GM19238 (cell line): Measurements from ENCODE around the gene SMCR8.
"Not testable (repeated sequence)": the region's sequence is repeated elsewhere in the genome, so short reads cannot be mapped to it uniquely, and the experiment has no call there.

Source experiments
- DNase-seq: peaks from one replicate; pipeline ENCODE4 v3.0.0; 2011; ENCODE audit warnings: low spot score; ENCODE audit not compliant: insufficient read length

SMCR8 gene

GRCh38 chr17:18356624-18357023, 41.5 kb downstream of the SMCR8 start:
- no peak for DNase-seq

DNA sequence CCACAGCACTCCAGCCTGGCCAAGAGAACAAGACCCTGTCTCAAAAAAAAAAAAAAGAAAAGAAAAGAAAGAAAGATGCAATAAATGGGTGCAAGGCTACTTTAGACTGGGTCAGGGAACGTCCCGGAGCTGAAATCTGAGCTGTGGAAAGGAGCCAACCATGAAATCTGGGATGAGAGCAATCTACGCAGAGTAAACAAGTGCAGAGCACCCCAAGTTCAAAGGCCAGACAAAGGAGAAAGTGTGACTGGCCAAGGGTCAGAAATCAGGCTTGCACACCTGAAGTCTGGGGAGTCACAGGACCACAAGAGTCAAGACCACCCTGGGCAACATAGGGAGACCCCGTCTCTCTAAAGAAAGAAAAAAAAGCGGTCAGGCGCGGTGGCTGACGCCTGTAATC, 45.4 kb downstream of the SMCR8 start:
- DNase-seq: no peak

GRCh38 chr17:18361837-18362697, 47.0 kb downstream of the SMCR8 start:
- no peak for DNase-seq

DNA sequence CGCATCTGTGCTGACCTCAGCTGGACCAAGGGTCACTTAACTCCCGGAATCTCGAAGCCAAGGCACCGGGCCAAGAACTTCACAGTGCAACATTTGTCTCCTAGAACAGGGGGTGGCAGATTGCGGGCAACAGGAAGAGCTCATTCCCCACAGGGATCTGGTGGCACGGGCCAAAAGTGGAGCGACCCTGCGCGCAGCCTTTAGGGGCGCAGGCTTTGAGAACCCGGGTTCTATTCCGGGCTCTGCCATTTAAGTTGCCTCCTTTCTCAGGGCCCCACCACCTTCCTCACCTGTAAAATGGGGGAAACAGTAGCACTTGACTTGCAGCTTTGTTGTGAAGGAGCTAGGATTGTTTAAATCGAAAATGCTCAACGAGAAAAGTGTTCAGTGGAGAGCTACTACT, 47.6 kb downstream of the SMCR8 start:
- DNase-seq: no peak

DNA sequence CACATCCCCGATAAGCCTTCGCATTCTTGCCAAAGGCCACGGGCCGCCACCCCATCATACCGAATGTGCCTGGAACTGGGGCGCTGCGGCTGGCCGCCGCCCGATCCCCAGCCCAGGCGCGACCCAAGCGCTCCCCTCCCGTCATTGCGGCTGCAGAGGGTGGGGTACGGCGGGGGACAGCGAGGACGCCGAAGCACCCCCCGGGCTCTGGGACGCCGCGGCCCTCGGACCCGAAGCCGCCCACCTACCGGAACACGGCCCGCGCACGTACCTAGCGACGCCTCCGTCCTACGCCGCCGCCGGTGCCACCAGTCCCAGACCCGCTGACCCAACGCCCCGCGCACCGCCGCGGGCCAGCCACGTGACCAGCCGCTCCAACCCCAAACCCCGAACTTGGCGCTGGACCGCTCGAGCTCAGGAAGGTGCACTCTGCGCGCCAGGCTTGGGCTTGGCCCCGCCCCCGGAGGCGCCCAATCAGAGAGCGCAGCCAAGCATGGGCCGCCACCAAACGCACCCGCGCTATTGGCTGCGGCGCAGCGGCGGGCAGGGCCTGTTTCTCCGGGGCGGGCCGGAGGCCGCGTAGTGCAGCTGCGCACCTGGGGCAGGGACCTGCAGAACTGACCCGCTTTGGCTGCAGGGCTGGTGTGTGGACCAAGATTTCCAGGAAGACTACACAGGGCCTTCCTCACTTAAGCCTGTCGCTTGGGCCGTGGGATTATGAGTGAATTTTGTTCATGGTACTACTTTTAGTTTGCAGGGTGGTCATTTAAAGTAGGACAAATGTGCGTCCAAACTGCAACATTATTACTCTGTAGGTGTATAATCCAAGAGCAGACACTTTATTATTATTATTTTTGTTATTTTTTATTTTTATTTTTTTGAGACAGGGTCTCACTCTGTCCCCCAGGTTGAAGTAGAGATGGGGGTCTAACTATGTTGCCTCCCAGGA, 48.3 kb downstream of the SMCR8 start, which contains the start of gene SHMT1:
TSS of gene SHMT1 (minus strand) at position 450 of the 949 bp plus-strand sequence. CDS start 7,569 bp downstream, outside the sequence.
- DNase-seq: peak; percentile 94

- no peak for DNase-seq
Measured at GRCh38 chr17:18364166-18364565, 49.1 kb downstream of the SMCR8 start.

DNA sequence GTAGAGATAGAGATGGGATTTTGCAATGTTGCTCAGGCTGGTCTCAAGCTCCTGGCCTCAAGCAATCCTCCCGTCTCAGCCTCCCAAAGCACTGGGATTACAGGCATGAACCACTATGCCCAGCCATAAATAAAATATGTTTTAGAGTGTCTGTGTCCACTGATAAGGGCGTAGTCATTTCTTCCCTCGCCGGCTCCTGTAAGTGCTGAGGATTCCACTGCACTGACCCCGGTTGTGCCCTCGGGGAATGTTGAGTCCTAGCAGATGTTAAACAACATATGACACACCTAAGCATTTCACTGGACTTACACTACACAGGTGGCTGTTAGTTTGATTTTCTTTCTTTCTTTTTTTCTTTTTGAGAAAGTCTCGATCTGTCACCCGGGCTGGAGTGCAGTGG, 53.9 kb downstream of the SMCR8 start:
- no peak for DNase-seq

DNA sequence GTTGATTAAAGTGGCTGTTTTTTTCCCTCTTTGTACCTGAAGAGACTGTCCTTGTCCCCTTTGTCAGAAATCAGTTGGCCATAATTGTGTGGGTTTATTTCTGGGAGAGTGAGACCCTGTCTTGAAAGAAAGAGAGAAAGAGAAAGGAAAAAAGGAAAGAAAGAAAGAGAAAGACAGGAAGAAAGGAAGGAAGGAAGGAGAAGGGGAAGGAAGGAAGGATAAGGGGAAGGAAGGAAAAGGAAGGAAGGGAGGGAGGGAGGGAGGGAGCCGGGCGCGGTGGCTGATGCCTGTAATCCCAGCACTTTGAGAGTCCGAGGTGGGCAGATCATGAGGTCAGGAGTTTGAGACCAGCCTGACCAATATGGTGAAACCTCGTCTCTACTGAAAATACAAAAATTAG, 55.7 kb downstream of the SMCR8 start:
- no peak for DNase-seq

DNA sequence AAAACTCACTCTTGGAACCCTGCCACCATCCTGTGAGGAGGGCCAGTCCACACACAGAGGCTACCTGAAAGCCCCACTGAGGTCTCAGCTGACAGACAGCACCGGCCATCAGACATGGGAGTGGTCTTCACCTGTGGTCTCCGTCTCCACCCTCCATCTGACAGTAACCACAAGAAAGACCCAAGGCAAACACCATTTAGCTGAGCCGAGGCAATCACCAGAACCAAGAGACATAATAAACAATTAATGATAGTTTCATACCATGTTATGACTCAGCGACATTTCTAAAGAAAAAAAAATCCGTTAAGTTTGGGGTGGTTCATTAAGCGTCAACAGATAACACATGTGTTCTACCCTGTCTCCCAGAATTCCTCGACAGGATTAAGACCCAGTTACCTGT, 56.4 kb downstream of the SMCR8 start:
- DNase-seq: no peak

GRCh38 chr17:18373181-18373580, 58.1 kb downstream of the SMCR8 start:
- not testable (repeated sequence) for DNase-seq

- DNase-seq: no peak
Measured at GRCh38 chr17:18374216-18374615, 59.1 kb downstream of the SMCR8 start.
